ENCODE results near the gene VAPB.

The VAPB gene

DNA sequence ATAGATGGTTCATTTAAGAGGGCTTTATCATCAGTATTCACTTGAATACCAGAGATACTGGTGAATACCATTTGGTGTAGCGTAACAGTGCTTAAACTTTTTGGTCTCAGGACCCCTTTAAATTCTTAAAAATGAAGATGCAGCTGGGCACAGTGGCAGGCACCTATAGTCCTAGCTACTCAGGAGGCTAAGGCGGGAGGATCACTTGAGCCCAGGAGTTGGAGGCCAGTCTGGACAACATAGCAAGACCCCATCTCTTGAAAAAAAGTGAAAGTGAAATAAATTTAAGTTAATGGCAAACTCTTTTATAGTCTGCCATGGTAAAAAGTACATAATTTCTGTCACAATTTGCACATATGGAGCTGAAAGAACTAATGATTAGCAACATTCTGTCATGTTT is 39.3 kb downstream of the VAPB start:
- Histone ChIP-seq H3K9ac (ENCODE audit: low read depth, low read length) (no peak overlapping the region), H3K4me1 (ENCODE audit: control insufficient read depth, insufficient read depth, low read length) (peaks cover 5% of the 10 kb centered on the region), H3K36me3 (ENCODE audit: insufficient read depth, low read length) (peaks cover 15% of the 10 kb centered on the region), H3K9me3 (replicated peaks; ENCODE audit: low read length) (no peaks in the 10 kb centered on the region), H3K4me2 (ENCODE audit: low read length) (no peak overlapping the region), H3K27me3 (ENCODE audit: control insufficient read depth, insufficient read depth, low read length) (no peaks in the 10 kb centered on the region), H3K4me3 (ENCODE audit: low read length) (no peak overlapping the region)

DNA sequence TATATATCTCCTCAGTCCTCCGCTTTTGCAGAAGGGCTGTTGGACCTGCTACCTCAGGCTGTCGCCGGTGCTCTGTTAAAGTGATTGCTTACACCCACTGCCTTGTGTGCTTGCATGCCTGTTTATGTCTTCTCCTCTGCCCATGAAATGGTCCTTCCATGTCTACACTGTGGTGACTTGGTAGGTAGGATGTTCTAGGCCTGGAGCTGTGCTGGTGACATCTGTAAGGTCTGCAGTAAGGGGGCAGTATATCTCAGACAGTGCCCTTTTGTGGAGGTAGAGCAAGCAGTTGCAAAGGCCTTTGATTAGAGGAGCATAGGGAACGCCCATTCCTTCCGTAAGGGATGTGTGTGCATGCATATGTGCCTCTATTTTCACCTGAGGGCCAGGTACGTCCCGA is 40.3 kb downstream of the VAPB start:
- H3K4me2 ChIP-seq (ENCODE audit: low read length) = no peak overlapping the region
- H3K9me3 ChIP-seq (replicated peaks; ENCODE audit: low read length) = no peaks in the 10 kb centered on the region
- H3K36me3 ChIP-seq (ENCODE audit: insufficient read depth, low read length) = peaks cover 11% of the 10 kb centered on the region
- peaks cover 15% of the 10 kb centered on the region for H3K4me1 ChIP-seq (ENCODE audit: control insufficient read depth, insufficient read depth, low read length)
- no peak overlapping the region for H3K4me3 ChIP-seq (ENCODE audit: low read length)
- H3K27me3 ChIP-seq (ENCODE audit: control insufficient read depth, insufficient read depth, low read length) = no peaks in the 10 kb centered on the region
- H3K9ac ChIP-seq (ENCODE audit: low read depth, low read length) = no peak overlapping the region

DNA sequence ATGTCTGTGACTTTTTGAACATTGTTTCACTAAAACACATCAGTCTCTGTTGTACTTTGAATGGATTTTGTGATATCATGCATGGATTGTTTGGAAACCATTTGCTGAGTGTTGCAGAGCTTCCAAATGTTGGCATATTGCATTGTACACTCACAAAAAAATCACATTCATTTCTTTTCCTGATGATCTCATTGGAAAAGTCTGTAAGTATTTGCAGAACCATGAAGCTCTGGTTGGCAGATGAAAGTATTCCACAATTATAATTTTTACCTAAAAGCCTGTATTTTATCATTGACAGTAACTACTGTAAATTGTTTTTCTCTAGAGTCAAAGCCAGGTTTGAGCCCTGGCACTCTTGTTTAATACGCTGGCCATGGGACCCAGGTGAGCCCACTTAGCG is 42.1 kb downstream of the VAPB start:
- H3K4me1 ChIP-seq (ENCODE audit: control insufficient read depth, insufficient read depth, low read length) = peaks cover 15% of the 10 kb centered on the region
- H3K27me3 ChIP-seq (ENCODE audit: control insufficient read depth, insufficient read depth, low read length) = no peaks in the 10 kb centered on the region
- peaks cover 10% of the 10 kb centered on the region for H3K36me3 ChIP-seq (ENCODE audit: insufficient read depth, low read length)
- no peak overlapping the region for H3K4me3 ChIP-seq (ENCODE audit: low read length)
- no peak overlapping the region for H3K4me2 ChIP-seq (ENCODE audit: low read length)
- H3K9ac ChIP-seq (ENCODE audit: low read depth, low read length) = no peak overlapping the region
- no peaks in the 10 kb centered on the region for H3K9me3 ChIP-seq (replicated peaks; ENCODE audit: low read length)

DNA sequence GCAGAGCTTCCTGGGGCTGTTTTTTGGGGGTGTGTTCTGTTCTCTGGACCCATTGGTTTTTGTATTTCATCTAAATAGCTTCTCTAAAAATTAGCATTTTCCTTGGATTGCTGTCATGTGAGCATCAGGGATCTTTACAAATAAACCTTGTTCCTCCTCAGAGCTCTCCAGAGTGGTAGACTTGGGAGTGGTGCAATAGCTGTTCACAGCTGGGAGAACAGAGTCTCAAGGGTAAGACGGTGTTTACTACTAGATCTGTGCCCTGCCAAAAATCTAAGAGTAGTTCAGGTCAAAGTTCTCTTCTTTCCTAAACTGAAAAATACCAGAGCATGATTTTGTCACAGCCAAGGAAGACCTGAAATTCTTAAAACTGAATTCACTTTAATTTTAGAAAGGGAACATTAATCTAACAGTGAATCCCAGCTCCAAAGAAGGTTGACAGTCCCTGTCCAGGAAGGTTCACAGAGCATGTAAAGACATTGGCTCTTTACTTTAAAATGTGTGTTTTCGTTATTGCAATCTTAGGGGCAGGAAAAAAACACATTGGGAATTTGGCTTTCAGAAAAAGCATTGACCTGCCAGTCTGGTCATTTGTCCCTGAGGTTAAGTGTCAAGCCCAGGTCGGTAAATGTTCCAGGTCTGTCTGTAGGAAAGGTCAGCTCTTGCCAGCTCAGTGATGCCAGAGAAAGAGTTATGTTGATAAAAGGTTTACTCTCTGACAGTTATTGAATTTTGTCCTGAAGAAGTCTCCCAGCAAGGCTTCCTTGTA is 43.3 kb downstream of the VAPB start:
- Histone ChIP-seq H3K36me3 (ENCODE audit: insufficient read depth, low read length) (peaks cover 3% of the 10 kb centered on the region), H3K4me3 (ENCODE audit: low read length) (no peak overlapping the region)

DNA sequence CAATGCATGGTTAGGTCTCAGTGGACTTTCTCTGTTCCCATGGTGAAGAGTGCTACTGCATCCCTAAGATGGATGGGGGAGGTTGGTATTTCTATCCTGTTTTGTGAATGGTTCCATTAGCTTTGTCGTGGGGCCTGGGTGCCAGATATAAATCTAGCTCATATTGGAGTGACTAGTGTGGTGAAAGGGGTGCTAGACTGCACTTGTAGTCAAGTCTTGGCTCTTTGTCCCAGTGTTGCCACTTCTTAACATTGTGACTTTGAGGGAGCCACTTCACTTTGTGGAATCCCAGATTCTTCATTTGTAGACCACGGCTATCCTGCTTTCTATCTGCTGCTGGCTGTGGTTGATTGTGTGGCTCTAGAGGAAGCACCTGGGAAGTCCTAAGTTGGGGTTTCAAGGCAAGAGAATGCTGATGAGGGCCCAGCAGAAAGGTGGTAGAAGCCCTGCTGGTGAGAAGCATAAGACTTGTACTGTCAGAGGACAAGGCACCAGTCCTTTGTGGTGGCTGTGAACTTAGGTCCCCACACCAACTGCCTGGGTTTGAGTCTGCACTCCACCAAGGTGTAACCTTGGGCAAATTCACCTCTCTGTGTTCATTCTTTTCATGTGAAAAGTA is 44.1 kb downstream of the VAPB start:
- Histone ChIP-seq H3K27me3 (ENCODE audit: control insufficient read depth, insufficient read depth, low read length) (no peaks in the 10 kb centered on the region), H3K4me3 (ENCODE audit: low read length) (no peak overlapping the region), H3K9me3 (replicated peaks; ENCODE audit: low read length) (no peaks in the 10 kb centered on the region), H3K4me1 (ENCODE audit: control insufficient read depth, insufficient read depth, low read length) (peaks cover 15% of the 10 kb centered on the region), H3K9ac (ENCODE audit: low read depth, low read length) (no peak overlapping the region), H3K4me2 (ENCODE audit: low read length) (no peak overlapping the region), H3K36me3 (ENCODE audit: insufficient read depth, low read length) (peaks cover 3% of the 10 kb centered on the region)

More for the DNA sequence above, 43.3 kb downstream of the VAPB start:
- Histone ChIP-seq H3K4me1 (ENCODE audit: control insufficient read depth, insufficient read depth, low read length) (peaks cover 15% of the 10 kb centered on the region), H3K9ac (ENCODE audit: low read depth, low read length) (no peak overlapping the region), H3K27me3 (ENCODE audit: control insufficient read depth, insufficient read depth, low read length) (no peaks in the 10 kb centered on the region), H3K9me3 (replicated peaks; ENCODE audit: low read length) (no peaks in the 10 kb centered on the region), H3K4me2 (ENCODE audit: low read length) (no peak overlapping the region)

DNA sequence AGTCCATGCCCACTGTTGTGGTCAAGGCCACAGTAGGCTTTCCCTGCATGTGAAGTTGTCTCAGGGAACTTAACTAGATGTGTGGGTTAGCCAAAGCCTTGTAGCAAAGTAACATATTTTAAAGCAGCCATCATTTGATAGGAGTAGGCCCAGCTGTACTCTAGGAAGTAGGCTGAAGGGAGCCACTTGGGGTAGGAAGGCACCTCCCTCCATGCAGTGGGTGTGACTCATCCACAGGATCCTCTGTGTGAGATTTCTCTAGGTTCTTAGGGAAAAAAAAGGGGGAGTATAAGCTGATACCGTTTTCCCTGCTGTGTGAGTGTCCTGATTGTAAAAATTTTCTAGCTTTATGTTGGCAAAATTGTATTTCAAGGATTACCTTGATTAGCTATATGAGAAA is 44.7 kb downstream of the VAPB start:
- Histone ChIP-seq H3K4me3 (ENCODE audit: low read length) (no peak overlapping the region), H3K9ac (ENCODE audit: low read depth, low read length) (no peak overlapping the region), H3K27me3 (ENCODE audit: control insufficient read depth, insufficient read depth, low read length) (no peaks in the 10 kb centered on the region), H3K36me3 (ENCODE audit: insufficient read depth, low read length) (peaks cover 7% of the 10 kb centered on the region), H3K9me3 (replicated peaks; ENCODE audit: low read length) (no peaks in the 10 kb centered on the region), H3K4me1 (ENCODE audit: control insufficient read depth, insufficient read depth, low read length) (peaks cover 15% of the 10 kb centered on the region), H3K4me2 (ENCODE audit: low read length) (no peak overlapping the region)

DNA sequence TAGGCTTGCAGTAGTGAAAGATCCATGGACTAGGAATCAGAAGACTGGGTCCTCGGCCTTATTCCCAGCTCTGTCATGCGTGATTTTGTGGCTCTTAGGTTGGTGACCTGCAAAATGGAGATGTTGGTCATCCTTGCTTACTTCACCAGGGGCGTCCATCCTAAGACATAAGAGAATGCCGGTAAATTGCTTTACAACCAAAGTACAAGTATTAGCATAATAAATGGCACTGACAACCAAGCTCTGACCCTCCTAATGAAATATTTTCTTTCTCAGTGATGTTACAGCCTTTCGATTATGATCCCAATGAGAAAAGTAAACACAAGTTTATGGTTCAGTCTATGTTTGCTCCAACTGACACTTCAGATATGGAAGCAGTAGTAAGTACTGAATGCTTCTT is 45.3 kb downstream of the VAPB start:
- H3K9me3 ChIP-seq (replicated peaks; ENCODE audit: low read length) = no peaks in the 10 kb centered on the region
- H3K4me3 ChIP-seq (ENCODE audit: low read length) = no peak overlapping the region
- H3K9ac ChIP-seq (ENCODE audit: low read depth, low read length) = no peak overlapping the region
- peaks cover 15% of the 10 kb centered on the region for H3K4me1 ChIP-seq (ENCODE audit: control insufficient read depth, insufficient read depth, low read length)
- H3K36me3 ChIP-seq (ENCODE audit: insufficient read depth, low read length) = peaks cover 12% of the 10 kb centered on the region
- H3K27me3 ChIP-seq (ENCODE audit: control insufficient read depth, insufficient read depth, low read length) = no peaks in the 10 kb centered on the region
- no peak overlapping the region for H3K4me2 ChIP-seq (ENCODE audit: low read length)

DNA sequence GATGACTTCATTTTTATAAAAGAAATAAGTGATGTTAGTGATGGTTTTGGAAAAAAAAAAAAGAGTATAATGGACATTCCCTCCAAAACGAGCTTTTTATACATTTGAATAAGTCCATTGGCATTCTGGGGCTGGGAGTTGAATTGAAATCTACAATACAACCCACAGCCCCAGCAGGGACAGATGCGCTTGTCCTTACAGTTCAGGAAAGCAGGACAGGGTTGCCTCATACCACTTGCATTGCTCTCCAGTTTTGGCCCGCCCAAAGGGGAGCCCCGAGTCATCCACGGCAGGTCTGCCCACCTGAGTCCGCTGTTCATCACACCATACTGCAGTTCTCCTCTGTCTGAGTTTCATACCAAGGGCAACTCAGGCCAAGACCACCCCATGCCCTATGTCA is 46.2 kb downstream of the VAPB start:
- no peak overlapping the region for H3K4me3 ChIP-seq (ENCODE audit: low read length)
- H3K4me1 ChIP-seq (ENCODE audit: control insufficient read depth, insufficient read depth, low read length) = peaks cover 15% of the 10 kb centered on the region
- no peaks in the 10 kb centered on the region for H3K27me3 ChIP-seq (ENCODE audit: control insufficient read depth, insufficient read depth, low read length)
- H3K9ac ChIP-seq (ENCODE audit: low read depth, low read length) = no peak overlapping the region
- no peaks in the 10 kb centered on the region for H3K9me3 ChIP-seq (replicated peaks; ENCODE audit: low read length)
- peaks cover 21% of the 10 kb centered on the region for H3K36me3 ChIP-seq (ENCODE audit: insufficient read depth, low read length)
- H3K4me2 ChIP-seq (ENCODE audit: low read length) = no peak overlapping the region

DNA sequence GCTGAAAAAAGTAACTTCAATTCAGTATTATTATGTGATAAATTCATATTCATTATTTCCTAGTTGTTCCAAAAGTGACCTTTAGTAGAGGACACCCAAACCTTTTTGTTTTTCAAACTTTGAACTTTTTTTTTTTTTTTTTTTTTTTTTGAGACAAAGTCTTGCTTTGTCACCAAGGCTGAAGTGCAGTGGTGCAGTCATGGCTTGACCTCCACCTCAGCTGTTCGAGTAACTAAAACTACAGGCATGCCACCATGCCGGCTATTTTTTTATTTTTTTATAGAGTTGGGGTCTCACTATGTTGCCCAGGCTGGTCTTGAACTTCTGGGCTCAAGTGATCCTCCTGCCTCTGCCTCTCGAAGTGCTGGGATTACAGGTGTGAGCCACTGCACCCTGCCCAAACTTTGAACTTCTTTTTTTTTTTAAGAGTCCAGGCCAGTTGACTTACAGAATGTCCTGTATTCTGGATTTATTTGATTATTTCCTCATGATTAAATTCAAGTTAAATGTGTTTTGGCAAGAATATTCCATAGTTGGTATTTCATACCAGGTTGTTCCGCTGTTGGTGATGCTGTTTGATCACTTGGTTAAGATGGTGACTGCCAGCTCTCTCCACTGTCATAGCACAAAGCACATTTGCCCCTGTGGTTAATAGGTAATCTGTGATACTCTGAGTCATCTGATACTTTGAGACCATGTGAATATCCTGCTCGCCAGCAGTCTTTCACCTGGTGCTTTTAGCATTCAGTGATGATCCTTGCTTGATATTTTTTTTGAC is 48.0 kb downstream of the VAPB start:
- no peak overlapping the region for H3K9ac ChIP-seq (ENCODE audit: low read depth, low read length)
- peaks cover 13% of the 10 kb centered on the region for H3K4me1 ChIP-seq (ENCODE audit: control insufficient read depth, insufficient read depth, low read length)
- H3K36me3 ChIP-seq (ENCODE audit: insufficient read depth, low read length) = peaks cover 28% of the 10 kb centered on the region
- H3K27me3 ChIP-seq (ENCODE audit: control insufficient read depth, insufficient read depth, low read length) = no peaks in the 10 kb centered on the region
- no peak overlapping the region for H3K4me2 ChIP-seq (ENCODE audit: low read length)
- no peak overlapping the region for H3K4me3 ChIP-seq (ENCODE audit: low read length)
- H3K9me3 ChIP-seq (replicated peaks; ENCODE audit: low read length) = no peaks in the 10 kb centered on the region

DNA sequence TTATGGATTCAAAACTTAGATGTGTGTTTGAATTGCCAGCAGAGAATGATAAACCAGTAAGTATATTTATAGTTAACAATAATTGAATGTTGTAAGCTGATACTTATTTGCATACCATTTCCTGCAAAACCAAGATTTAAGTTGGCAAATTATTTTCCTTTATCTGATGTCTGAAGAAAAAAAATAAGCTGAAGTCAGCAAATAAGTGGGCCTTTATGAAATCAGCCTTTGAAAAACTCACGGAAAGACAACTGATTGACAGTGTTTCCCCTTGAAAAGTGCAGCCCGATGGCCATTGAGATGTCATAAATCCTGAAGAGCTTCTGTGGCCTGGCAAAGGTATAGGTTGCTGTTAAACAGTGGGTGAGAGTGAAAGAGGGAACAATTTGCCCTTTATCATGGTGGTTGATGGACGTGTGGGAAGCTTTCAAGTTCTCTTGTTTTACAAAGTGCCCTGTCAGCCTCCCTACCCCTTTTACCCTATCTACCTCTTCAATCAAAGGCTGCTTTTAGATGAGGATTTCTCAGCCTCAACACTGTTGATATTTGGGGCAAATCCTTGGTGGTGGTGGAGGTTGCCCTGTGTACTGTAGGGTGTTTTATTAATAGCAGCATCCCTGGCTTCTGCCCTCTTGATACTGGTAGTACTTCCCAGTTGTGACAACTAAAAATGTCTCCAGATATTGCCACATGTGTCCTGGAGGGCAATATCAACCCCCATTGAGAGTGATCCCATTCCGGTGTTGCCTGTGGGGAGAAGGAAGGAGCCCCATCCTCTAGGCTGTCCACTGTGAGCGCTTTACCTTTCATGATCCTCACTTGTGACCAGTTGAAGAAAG is 50.2 kb downstream of the VAPB start:
- Histone ChIP-seq H3K9ac (ENCODE audit: low read depth, low read length) (no peak overlapping the region), H3K4me1 (ENCODE audit: control insufficient read depth, insufficient read depth, low read length) (peaks cover 2% of the 10 kb centered on the region), H3K9me3 (replicated peaks; ENCODE audit: low read length) (no peaks in the 10 kb centered on the region), H3K36me3 (ENCODE audit: insufficient read depth, low read length) (peaks cover 46% of the 10 kb centered on the region), H3K4me2 (ENCODE audit: low read length) (no peak overlapping the region), H3K27me3 (ENCODE audit: control insufficient read depth, insufficient read depth, low read length) (no peaks in the 10 kb centered on the region), H3K4me3 (ENCODE audit: low read length) (no peak overlapping the region)

Measured in skeletal muscle satellite cell (primary cell).